A673 (cell line): ENCODE measurements around the gene EXOC3. TPM values are rescaled to one million over a fixed set of nuclear protein-coding genes. Genes with fewer than 3 reads are reported as not detected.

Source experiments
- BruUV-seq: library from RNA; stranded (reverse); fragments of 400-500 nt; replicated peaks from 2 replicates; lab custom pipeline; 2021; lab: Mats Ljungman, UMichigan
- CTCF ChIA-PET: fragments of 300-600 bp; sonication (Branson Sonifier 250); formaldehyde crosslinking; loops from one replicate; lab custom pipeline; 2022; ENCODE audit warnings: antibody characterized with exemption; lab: Charles Lee
- POLR2A ChIA-PET: fragments of 300-600 bp; sonication (Branson Sonifier 250); formaldehyde crosslinking; loops from one replicate; lab custom pipeline; 2022; ENCODE audit warnings: antibody characterized with exemption; ENCODE audit not compliant: low non-redundant PET; lab: Charles Lee
- DNase-seq: peaks from one replicate; pipeline ENCODE4 v3.0.0-alpha.2; 2015; ENCODE audit warnings: low spot score
- H3K27ac ChIP-seq: fragments of 200-600 bp; sonication (generic); 2 replicates; pipeline ENCODE4 v1.5.1; 2016; ENCODE audit warnings: mixed run types, low read depth, mild to moderate bottlenecking, mixed read lengths, antibody characterized with exemption, low read length; ENCODE audit not compliant: poor library complexity, severe bottlenecking
- H3K27me3 ChIP-seq: fragments of 200-600 bp; sonication (generic); replicated peaks from 2 replicates; pipeline ENCODE4 v1.6.1; 2017; ENCODE audit warnings: mixed run types, low read depth, mild to moderate bottlenecking, mixed read lengths, antibody characterized with exemption, low read length; ENCODE audit not compliant: insufficient read depth, poor library complexity
- H3K36me3 ChIP-seq: fragments of 200-600 bp; sonication (generic); 2 replicates; pipeline ENCODE4 v1.6.1; 2016; ENCODE audit warnings: mixed run types, mild to moderate bottlenecking, mixed read lengths, antibody characterized with exemption, low read length; ENCODE audit not compliant: insufficient read depth, poor library complexity, severe bottlenecking
- H3K4me1 ChIP-seq: fragments of 200-600 bp; sonication (generic); 2 replicates; pipeline ENCODE4 v1.6.1; 2017; ENCODE audit warnings: mixed run types, mild to moderate bottlenecking, mixed read lengths, antibody characterized with exemption, low read length; ENCODE audit not compliant: insufficient read depth, poor library complexity, severe bottlenecking
- H3K4me3 ChIP-seq: fragments of 200-600 bp; sonication (generic); 2 replicates; pipeline ENCODE4 v1.5.1; 2016; ENCODE audit warnings: low read depth, mixed run types, mild to moderate bottlenecking, mixed read lengths, low read length; ENCODE audit not compliant: poor library complexity, severe bottlenecking
- H3K9me3 ChIP-seq: fragments of 200-600 bp; sonication (generic); 2 replicates; pipeline ENCODE4 v1.6.1; 2016; ENCODE audit warnings: mixed run types, low read depth, mild to moderate bottlenecking, mixed read lengths, antibody characterized with exemption, low read length; ENCODE audit not compliant: poor library complexity, severe bottlenecking
- EZH2 ChIP-seq: fragments of 200-600 bp; sonication (generic); IDR thresholded peaks from 2 replicates; pipeline ENCODE4 v1.6.1; 2017; ENCODE audit warnings: borderline replicate concordance, low read depth, mild to moderate bottlenecking, mixed read lengths, antibody characterized with exemption, low read length; ENCODE audit not compliant: poor library complexity, severe bottlenecking
- intact Hi-C: fragments of 100-400 bp; cut with micrococcal nuclease; formaldehyde crosslinking; loops from one replicate; pipeline ENCODE4 v1.10.0; 2022; ENCODE audit not compliant: unreplicated experiment
- total RNA-seq: library from RNA; stranded (reverse); gene quantifications from 2 replicates; pipeline ENCODE4 v1.2.3, GENCODE V29; 2021
- TF ChIP-seq, protein P1 (sequence below): fragments of 300-800, 200-600 bp; sonication (generic); conservative IDR thresholded peaks from 2 replicates; pipeline ENCODE4 v1.5.1; 2017; ENCODE audit warnings: low read depth, mild to moderate bottlenecking, antibody characterized with exemption, low read length, moderate library complexity, mixed read lengths

EXOC3 gene
- total RNA-seq, 1 experiment from 2014 or later, result 46.7 TPM

DNA sequence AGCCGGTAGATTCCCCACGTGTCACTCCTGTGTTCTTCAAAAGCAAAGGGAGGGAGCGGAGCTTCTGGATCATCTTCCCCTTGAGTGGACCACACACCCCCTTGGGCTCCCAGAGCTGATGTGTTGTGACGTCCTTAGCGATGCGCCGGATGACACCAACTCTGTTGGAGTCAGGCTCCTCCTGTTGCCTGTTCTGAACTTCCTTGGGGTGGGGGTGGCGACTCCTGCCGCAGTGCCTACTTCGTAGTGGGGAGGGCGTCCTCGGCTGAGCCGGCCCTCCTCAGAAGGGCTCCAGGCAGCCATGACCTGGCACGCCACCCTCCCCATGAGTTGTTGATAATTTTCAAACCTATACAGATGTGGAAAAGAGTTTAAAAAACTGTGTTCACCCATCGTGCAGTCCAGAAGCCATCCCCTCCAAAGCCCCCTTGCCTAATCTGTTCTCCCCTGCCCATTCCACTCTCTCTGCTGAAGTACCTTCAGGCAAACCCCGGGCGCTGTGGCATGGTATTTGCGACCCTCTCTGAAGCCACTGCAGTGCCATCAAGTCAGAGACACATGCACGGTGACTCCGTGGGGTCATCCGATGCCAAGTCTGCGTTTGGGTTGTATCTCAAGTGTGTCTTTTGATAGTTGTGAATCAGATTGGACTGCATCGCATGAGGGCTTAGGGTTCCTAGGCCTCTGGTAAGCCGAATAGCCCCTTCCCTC lies 16.7 kb downstream of the EXOC3 start:
- CTCF ChIA-PET, result no interaction called here
- DNase-seq, result no peak
- Histone ChIP-seq H3K4me1 (no peaks in the 10 kb centered on the region), H3K9me3 (no peaks in the 10 kb centered on the region), H3K4me3 (no peak overlapping the region), H3K27me3 (no peaks in the 10 kb centered on the region), H3K27ac (no peak overlapping the region), H3K36me3 (peaks cover 25% of the 10 kb centered on the region)
- TF ChIP-seq, protein P1, sequence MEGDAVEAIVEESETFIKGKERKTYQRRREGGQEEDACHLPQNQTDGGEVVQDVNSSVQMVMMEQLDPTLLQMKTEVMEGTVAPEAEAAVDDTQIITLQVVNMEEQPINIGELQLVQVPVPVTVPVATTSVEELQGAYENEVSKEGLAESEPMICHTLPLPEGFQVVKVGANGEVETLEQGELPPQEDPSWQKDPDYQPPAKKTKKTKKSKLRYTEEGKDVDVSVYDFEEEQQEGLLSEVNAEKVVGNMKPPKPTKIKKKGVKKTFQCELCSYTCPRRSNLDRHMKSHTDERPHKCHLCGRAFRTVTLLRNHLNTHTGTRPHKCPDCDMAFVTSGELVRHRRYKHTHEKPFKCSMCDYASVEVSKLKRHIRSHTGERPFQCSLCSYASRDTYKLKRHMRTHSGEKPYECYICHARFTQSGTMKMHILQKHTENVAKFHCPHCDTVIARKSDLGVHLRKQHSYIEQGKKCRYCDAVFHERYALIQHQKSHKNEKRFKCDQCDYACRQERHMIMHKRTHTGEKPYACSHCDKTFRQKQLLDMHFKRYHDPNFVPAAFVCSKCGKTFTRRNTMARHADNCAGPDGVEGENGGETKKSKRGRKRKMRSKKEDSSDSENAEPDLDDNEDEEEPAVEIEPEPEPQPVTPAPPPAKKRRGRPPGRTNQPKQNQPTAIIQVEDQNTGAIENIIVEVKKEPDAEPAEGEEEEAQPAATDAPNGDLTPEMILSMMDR, result no peak
- no peak for TF ChIP-seq EZH2
- POLR2A ChIA-PET, result no interaction called here
- intact Hi-C loops, result no loop called here
- BruUV-seq, result no TSS peak

DNA sequence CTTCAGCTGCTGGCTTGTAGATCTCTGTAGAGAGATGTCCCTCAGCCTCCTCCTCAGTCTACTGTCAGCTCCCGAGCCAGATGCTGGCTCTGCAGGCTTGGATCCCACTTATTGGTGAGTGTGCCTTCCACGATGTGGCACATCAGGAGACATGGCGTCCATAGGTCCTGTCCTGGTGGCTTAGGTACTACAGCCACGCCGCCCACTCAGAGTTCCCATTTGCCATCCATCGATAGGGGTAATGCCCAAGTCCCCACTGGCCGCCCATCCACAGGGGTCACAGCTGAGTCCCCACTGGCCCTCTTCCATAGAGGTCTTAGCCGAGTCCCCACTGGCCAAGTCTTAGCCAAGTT lies 17.3 kb downstream of the EXOC3 start:
- ChIA-PET CTCF (no interaction called here), POLR2A (no interaction called here)

DNA sequence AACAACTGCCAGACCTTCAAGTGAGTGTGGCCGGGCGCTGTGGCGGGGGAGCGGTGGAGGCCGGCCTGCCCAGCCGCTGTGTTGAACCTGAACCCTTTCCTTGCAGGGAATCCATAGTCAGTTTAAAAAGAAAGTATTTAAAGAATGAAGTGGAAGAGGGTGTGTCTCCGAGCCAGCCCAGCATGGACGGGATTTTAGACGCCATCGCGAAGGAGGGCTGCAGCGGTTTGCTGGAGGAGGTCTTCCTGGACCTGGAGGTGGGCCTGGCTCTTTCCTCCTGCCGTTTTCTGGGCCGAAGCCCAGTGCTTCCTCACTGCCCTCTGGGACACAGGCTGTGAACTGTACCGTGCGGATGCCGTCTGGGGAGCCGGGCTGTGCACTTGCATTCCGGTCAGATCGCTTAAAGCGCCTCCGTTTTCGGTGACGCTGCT lies 19.1 kb downstream of the EXOC3 start:
- DNase-seq, result no peak
- CTCF ChIA-PET, result no interaction called here
- no peak for TF ChIP-seq EZH2
- TF ChIP-seq, protein P1, result no peak
- H3K27ac ChIP-seq, result no peak overlapping the region
- no peaks in the 10 kb centered on the region for H3K9me3 ChIP-seq
- BruUV-seq, result no TSS peak
- H3K4me1 ChIP-seq, result no peaks in the 10 kb centered on the region
- intact Hi-C loops, result no loop called here
- no peaks in the 10 kb centered on the region for H3K27me3 ChIP-seq
- POLR2A ChIA-PET, result no interaction called here
- no peak overlapping the region for H3K4me3 ChIP-seq
- peaks cover 20% of the 10 kb centered on the region for H3K36me3 ChIP-seq

More for the DNA sequence above, 17.3 kb downstream of the EXOC3 start:
- BruUV-seq, result no TSS peak
- H3K4me3 ChIP-seq, result no peak overlapping the region
- H3K9me3 ChIP-seq, result no peaks in the 10 kb centered on the region
- no peak overlapping the region for H3K27ac ChIP-seq
- TF ChIP-seq, protein P1, result no peak
- no peak for TF ChIP-seq EZH2
- intact Hi-C loops, result no loop called here
- no peaks in the 10 kb centered on the region for H3K4me1 ChIP-seq
- DNase-seq, result no peak
- peaks cover 25% of the 10 kb centered on the region for H3K36me3 ChIP-seq
- H3K27me3 ChIP-seq, result no peaks in the 10 kb centered on the region
